Hippocampal formation (tissue), 2 donors: ENCODE measurements around the gene VRK2.
"Not testable (repeated sequence)": the region's sequence is repeated elsewhere in the genome, so short reads cannot be mapped to it uniquely, and the experiment has no call there.

ENCODE experiments used
- DNase-seq, 2 donors: peaks; one replicate each; lab custom pipeline; 2025; lab: John Stamatoyannopoulos, UW

Gene VRK2

GRCh38 chr2:58055033-58055786 is 8.6 kb downstream of the VRK2 start:
- no peak for DNase-seq

DNA sequence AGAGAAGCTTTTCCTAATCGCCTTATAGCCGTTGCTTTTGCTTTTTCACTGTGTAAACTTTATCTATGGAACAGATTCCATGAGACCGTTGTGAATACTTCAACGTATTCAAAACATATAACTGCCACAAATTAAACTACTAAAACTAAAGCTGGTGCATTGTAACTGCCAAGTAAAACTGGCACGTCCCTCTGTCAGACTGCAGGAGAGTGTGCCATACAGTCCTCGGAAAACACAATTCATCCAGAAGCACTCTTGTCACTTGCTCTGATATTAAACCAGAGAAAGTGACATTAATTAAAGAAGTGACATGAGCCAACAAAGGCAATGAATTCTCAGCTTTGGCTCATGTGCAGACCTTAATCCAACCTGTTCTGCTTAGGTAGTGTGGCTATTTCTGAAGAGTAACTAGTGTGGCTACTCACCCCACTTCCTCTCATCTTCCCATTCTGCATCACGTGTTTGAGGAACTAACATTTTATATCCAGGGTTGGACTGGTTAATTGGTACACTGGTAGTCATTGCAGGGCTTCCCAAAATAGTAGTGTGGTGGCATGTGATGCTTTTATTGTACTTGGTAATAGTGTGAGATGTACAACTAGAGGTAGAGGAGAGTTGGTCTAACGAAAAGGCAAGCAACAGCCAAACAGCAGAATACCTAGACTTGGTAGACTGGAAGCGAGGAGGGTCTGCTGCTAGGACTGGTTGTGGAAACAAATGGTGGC is 9.7 kb downstream of the VRK2 start:
- DNase-seq: no peak

- DNase-seq: no peak
Measured at GRCh38 chr2:58057707-58058530, 11.3 kb downstream of the VRK2 start.

DNA sequence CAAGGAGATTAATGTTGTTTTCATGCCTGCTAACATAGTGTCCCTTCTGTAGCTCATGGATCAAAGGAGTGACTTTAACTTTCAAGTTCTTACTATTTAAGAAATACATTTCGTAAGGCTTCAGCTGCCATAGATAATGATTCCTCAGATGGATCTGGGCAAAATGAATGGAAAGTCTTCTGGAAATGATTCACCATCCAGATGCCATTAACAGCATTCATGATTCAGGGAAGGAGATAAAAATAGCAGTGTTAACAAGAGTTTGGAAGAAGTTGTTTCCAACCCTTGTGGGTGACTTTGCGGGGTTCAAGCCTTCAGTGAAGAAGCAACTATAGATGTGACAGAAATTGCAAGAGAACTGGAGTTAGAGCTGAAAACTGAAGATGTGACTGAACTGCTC is 17.0 kb downstream of the VRK2 start:
- DNase-seq: no peak

DNA sequence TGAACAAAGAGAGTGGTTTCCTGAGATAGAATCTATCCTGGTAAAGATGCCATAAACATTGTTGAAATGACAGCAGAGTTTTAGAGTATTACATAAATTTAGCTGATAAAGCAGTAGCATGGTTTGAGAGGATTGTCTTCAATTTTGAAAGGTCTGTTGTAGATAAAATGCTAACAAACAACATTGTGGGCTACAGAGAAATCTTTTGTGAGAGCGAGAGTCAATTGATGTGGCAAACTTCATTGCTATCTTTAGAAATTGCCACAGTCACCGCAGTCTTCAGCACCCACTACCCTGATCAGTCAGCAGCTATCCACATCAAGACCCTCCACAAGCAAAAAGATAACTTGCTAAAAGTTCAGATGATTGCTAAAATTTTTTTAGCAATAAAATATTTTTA is 17.5 kb downstream of the VRK2 start:
- DNase-seq: no peak

DNA sequence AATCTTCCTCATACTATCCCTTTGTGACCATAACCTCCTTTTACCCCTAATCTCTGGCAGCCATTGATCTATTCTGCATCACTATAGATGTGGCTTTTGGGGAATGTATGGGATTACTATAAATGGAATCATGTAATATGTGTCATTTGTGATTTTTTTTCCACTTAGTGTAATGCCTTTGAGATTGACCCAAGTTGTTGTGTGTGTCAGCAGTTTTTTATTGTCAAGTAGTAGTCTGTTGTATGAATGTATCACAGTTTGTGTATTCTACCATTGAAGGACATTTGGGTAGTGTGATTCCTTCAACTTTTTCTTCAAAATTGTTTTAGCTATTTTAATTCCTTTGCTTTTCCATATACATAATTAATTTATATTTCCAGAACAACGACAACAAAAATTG is 18.6 kb downstream of the VRK2 start:
- no peak for DNase-seq

- no peak for DNase-seq
Measured at GRCh38 chr2:58067001-58067400, 20.4 kb downstream of the VRK2 start.

DNA sequence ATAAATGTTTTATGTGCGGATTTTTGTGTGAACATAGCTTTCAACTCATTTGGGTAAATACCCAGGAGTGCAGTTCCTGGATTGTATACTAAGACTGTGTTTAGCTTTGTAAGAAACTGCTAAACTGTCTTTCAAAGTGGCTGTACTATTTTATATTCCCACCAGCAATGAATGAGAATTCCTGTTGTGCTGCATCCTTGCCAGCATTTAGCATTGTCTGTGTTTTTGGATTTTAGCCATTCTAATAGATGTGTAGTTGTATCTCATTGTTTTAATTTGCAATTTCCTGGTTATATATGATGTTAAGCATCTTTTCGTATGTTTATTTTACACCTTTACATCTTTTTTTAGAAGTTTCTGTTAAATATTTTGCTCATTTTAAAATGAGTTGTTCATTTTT is 24.2 kb downstream of the VRK2 start:
- no peak for DNase-seq

DNA sequence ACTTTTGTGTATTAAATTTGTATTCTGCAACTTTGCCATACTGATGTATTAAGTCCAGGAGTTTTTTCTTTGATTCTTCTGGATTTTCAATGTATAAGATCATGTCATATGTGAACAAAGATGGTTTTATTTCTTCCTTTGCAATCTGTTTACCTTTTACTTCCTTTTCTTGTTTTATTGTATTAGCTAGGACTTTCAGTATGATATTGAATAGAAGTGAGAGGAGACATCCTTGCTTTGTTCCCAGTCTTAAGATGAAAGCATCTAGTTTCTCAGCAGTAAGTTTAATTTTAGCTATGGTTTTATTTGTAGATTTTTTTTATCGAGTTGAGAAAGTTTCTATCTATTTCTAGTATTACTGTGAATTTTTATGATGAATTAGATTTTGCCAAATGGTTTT is 25.5 kb downstream of the VRK2 start:
- DNase-seq: no peak

- DNase-seq: no peak
Measured at GRCh38 chr2:58073008-58073407, 26.4 kb downstream of the VRK2 start.

GRCh38 chr2:58073751-58074150 is 27.1 kb downstream of the VRK2 start:
- no peak for DNase-seq

DNA sequence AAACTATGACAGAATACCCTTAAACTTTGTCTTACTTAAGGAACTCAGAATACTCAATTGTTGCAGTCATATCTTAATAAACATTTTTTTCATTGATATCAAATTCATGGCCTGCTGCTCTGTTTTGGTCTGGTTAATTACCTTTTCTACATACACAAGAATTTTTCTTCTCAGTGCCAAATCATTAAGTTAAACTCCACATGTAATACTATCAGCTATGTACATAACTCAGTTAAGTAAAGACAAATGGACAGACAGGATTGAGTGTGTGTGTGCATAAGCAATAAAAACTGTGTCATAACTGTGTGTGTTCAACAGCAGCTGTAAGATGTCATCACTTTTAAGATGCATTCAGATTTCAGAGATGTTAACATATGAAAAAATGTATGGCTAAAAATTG is 34.4 kb downstream of the VRK2 start:
- no peak for DNase-seq

GRCh38 chr2:58089081-58089480 is 42.5 kb downstream of the VRK2 start:
- DNase-seq: no peak

DNA sequence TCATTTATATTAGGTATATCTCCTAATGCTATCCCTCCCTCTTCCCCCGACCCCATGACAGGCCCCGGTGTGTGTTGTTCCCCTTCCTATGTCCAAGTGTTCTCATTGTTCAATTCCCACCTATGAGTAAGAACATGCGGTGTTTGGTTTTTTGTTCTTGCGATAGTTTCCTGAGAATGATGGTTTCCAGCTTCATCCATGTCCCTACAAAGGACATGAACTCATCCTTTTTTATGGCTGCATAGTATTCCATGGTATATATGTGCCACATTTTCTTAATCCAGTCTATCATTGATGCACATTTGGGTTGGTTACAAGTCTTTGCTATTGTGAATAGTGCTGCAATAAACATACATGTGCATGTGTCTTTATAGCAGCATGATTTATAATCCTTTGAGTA is 46.2 kb downstream of the VRK2 start:
- DNase-seq: not testable (repeated sequence)

DNA sequence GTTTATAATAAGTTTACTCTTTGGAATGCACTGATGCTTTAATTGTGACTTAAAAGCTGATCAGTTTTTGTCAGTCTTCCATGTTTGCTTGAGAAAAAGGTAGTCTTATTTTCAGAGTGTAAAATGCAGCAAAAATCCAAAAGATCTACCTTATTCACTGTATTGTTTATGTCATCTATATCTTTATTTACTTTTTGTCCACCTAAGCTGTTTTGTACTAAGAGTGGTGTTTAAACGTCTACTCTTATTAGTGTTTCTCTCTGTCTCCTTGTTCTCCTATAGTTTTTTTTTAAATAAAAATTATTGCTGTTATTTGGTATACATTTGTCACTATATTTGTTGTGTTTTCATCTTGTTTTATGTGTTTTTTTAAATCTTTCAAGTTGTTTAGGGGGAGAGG is 50.4 kb downstream of the VRK2 start:
- DNase-seq: no peak

DNA sequence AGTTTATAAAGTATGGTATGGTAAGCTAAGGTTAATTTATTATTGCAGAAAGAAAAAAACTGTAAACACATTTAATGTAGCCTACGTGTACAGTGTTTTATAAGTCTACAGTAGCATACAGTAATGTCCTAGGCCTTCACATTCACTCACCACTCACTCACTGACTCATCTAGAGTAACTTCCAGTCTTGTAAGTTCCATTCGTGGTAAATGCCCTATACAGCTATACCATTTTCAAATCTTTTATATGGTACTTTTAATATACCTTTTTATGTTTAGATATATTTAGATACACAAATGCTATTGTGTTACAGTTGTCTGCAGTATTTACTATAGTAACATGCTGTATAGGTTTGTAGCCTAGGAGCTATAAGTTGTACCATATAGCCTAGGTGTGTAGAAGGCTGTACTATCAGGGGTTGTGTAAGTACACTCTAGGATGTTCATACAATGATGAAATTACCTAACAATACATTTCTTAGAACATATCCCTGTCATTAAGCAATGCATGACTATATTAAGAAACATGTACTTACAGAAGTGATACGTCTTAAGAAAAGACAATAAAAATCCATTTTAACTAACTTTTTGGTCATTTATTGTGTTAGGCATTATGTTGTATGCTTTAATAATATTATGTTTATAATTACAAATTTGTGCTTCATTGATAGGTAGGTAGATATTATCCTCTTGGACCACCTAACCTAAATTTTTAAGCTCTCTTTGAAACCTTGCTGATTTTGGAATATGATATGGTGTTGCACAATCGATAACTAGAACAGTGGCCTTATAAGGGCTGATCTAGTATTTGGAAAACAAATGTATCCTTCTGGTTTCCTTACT is 51.9 kb downstream of the VRK2 start:
- DNase-seq: no peak

- no peak for DNase-seq
Measured at GRCh38 chr2:58099096-58099769, 52.6 kb downstream of the VRK2 start.

GRCh38 chr2:58101500-58101899 is 54.9 kb downstream of the VRK2 start:
- no peak for DNase-seq

GRCh38 chr2:58106896-58107295 is 60.3 kb downstream of the VRK2 start:
- no peak for DNase-seq

DNA sequence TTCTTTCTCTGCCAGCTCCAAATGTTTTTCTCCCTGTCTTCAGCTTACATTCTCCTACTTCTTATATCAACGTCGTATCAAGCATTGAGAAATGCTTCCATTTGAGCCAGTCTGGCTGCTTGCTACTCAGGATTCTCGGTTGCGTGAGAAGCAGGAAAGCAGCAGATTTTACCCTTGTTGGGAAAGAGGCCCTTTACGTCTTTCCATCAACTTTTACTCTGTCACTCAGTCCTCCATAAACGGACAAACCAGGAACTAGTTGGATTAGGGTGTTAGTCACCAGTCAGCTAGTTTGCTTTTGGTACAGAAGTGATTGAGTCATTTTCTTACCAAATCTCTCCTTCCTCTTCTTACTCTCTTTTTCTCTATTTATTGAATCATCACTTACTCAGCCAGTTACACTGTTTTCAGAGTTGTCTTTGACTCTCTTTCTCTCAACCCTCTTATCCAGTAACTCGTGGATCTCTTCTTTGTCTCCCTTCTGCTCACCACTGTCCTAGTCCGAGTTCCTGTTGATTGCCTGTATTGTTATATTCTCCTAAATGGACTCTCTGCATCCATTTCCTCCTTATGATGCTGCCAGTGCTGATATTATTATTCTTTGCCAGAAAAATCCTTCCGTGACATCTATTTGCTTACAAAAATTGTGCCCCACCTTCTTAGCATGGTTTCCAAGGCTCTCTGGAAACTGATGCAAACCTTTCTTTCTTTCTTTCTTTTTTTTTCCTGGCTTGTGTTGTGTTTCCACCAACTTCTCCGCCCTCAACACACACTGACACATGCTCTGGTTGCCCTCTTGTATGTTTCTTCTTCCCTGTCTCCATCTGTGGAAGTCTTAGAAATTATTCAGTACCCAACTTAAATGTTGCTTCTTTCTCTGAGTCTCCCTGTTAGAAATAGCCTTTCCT is 61.5 kb downstream of the VRK2 start:
- peak in 1 of 2 donors; percentile 11 for DNase-seq
